Activated naive CD8-positive, alpha-beta T cell treated with anti-CD3 and anti-CD28 coated beads, Interleukin-2, amount 50 U/mL, for 24 hours (primary cell): ENCODE results near the gene C2CD4D.

Source experiments
- ATAC-seq: fragments of 150-1000 bp; cut with Tn5 transposase; one replicate; pipeline ENCODE4 v1.10.0; 2021
- DNase-seq: peaks from one replicate; pipeline ENCODE4 v3.0.0; 2021
- H3K27ac Mint-ChIP-seq: one replicate; pipeline ENCODE4 v1.8.0; 2021; ENCODE audit warnings: mild to moderate bottlenecking, mixed read lengths
- H3K27me3 Mint-ChIP-seq: one replicate; pipeline ENCODE4 v1.8.0; 2021; ENCODE audit warnings: mixed read lengths
- H3K36me3 Mint-ChIP-seq: one replicate; pipeline ENCODE4 v1.8.0; 2021; ENCODE audit warnings: low read depth, mixed read lengths
- H3K4me1 Mint-ChIP-seq: one replicate; pipeline ENCODE4 v1.8.0; 2021; ENCODE audit warnings: mixed read lengths
- H3K4me3 Mint-ChIP-seq: one replicate; pipeline ENCODE4 v1.8.0; 2021; ENCODE audit warnings: mild to moderate bottlenecking, moderate library complexity, mixed read lengths
- H3K9me3 Mint-ChIP-seq: one replicate; pipeline ENCODE4 v1.8.0; 2021; ENCODE audit warnings: mixed read lengths

The C2CD4D gene

GRCh38 chr1:151805066-151805820 lies 34.4 kb downstream of the C2CD4D start, which contains the start of gene LINGO4:
Gene LINGO4, minus strand, starts transcription at chr1:151805419. Its CDS starts 2,715 bp downstream, at chr1:151802704.
- H3K4me3 Mint-ChIP-seq: no peak within 1 kb of the TSS
- peaks cover 4% of the 10 kb centered on the region for H3K4me1 Mint-ChIP-seq
- H3K27ac Mint-ChIP-seq: no peak within 1 kb of the TSS
- H3K9me3 Mint-ChIP-seq: no peaks in the 10 kb centered on the region
- DNase-seq: no peak
- no peaks in the 10 kb centered on the region for H3K27me3 Mint-ChIP-seq
- no peaks in the 10 kb centered on the region for H3K36me3 Mint-ChIP-seq
- ATAC-seq: no peak

GRCh38 chr1:151803915-151804314 lies 35.7 kb downstream of the C2CD4D start:
- H3K27ac Mint-ChIP-seq: no peak overlapping the region
- H3K36me3 Mint-ChIP-seq: no peaks in the 10 kb centered on the region
- no peak overlapping the region for H3K4me3 Mint-ChIP-seq
- H3K4me1 Mint-ChIP-seq: peaks cover 8% of the 10 kb centered on the region
- H3K9me3 Mint-ChIP-seq: no peaks in the 10 kb centered on the region
- DNase-seq (no peak), ATAC-seq (no peak)
- H3K27me3 Mint-ChIP-seq: peaks cover 4% of the 10 kb centered on the region

GRCh38 chr1:151803164-151803563 lies 36.5 kb downstream of the C2CD4D start:
- Mint-ChIP-seq H3K36me3 (no peaks in the 10 kb centered on the region), H3K27me3 (peaks cover 4% of the 10 kb centered on the region), H3K4me1 (peaks cover 8% of the 10 kb centered on the region), H3K9me3 (no peaks in the 10 kb centered on the region), H3K27ac (no peak overlapping the region), H3K4me3 (no peak overlapping the region)
- DNase-seq (no peak), ATAC-seq (no peak)

- Mint-ChIP-seq H3K27ac (no peak overlapping the region), H3K9me3 (no peaks in the 10 kb centered on the region), H3K4me3 (no peak overlapping the region), H3K36me3 (no peaks in the 10 kb centered on the region), H3K4me1 (peaks cover 8% of the 10 kb centered on the region), H3K27me3 (peaks cover 4% of the 10 kb centered on the region)
- DNase-seq (no peak), ATAC-seq (no peak)
Observed at GRCh38 chr1:151802372-151802771, 37.2 kb downstream of the C2CD4D start.

- no peak overlapping the region for H3K4me3 Mint-ChIP-seq
- no peak overlapping the region for H3K27ac Mint-ChIP-seq
Observed at GRCh38 chr1:151801846-151802245, 37.8 kb downstream of the C2CD4D start.

GRCh38 chr1:151801310-151801820 lies 38.3 kb downstream of the C2CD4D start:
- Mint-ChIP-seq H3K9me3 (no peaks in the 10 kb centered on the region), H3K27me3 (peaks cover 4% of the 10 kb centered on the region), H3K36me3 (no peaks in the 10 kb centered on the region), H3K4me1 (peaks cover 8% of the 10 kb centered on the region), H3K4me3 (no peak overlapping the region), H3K27ac (no peak overlapping the region)
- DNase-seq (no peak), ATAC-seq (no peak)

More at GRCh38 chr1:151801846-151802245, 37.8 kb downstream of the C2CD4D start:
- H3K36me3 Mint-ChIP-seq: no peaks in the 10 kb centered on the region
- DNase-seq (no peak), ATAC-seq (no peak)
- no peaks in the 10 kb centered on the region for H3K9me3 Mint-ChIP-seq
- H3K4me1 Mint-ChIP-seq: peaks cover 8% of the 10 kb centered on the region
- peaks cover 4% of the 10 kb centered on the region for H3K27me3 Mint-ChIP-seq

GRCh38 chr1:151800830-151801229 lies 38.8 kb downstream of the C2CD4D start:
- H3K36me3 Mint-ChIP-seq: no peaks in the 10 kb centered on the region
- H3K27ac Mint-ChIP-seq: no peak overlapping the region
- peaks cover 8% of the 10 kb centered on the region for H3K4me1 Mint-ChIP-seq
- no peak for DNase-seq
- H3K4me3 Mint-ChIP-seq: no peak overlapping the region
- no peaks in the 10 kb centered on the region for H3K9me3 Mint-ChIP-seq
- peaks cover 4% of the 10 kb centered on the region for H3K27me3 Mint-ChIP-seq
- ATAC-seq: no peak

- no peaks in the 10 kb centered on the region for H3K36me3 Mint-ChIP-seq
- H3K27me3 Mint-ChIP-seq: peaks cover 4% of the 10 kb centered on the region
- H3K4me3 Mint-ChIP-seq: no peak overlapping the region
- H3K27ac Mint-ChIP-seq: no peak overlapping the region
- H3K9me3 Mint-ChIP-seq: no peaks in the 10 kb centered on the region
- DNase-seq (no peak), ATAC-seq (no peak)
- H3K4me1 Mint-ChIP-seq: peaks cover 8% of the 10 kb centered on the region
Observed at GRCh38 chr1:151799179-151800022, 40.2 kb downstream of the C2CD4D start.

GRCh38 chr1:151798571-151798970 lies 41.0 kb downstream of the C2CD4D start:
- Mint-ChIP-seq H3K4me1 (peaks cover 8% of the 10 kb centered on the region), H3K27ac (no peak overlapping the region), H3K9me3 (no peaks in the 10 kb centered on the region), H3K27me3 (peaks cover 4% of the 10 kb centered on the region), H3K4me3 (no peak overlapping the region), H3K36me3 (no peaks in the 10 kb centered on the region)
- DNase-seq (no peak), ATAC-seq (no peak)

- Mint-ChIP-seq H3K36me3 (peaks cover 8% of the 10 kb centered on the region), H3K27me3 (peaks cover 3% of the 10 kb centered on the region), H3K9me3 (no peaks in the 10 kb centered on the region), H3K27ac (peak overlapping the region; percentile 98), H3K4me1 (peaks cover 27% of the 10 kb centered on the region), H3K4me3 (peak overlapping the region; percentile 100)
- ATAC-seq (no peak), DNase-seq (peak; percentile 25)
Observed at GRCh38 chr1:151790940-151791651, 48.5 kb downstream of the C2CD4D start.

GRCh38 chr1:151790071-151790939 lies 49.3 kb downstream of the C2CD4D start, which contains the start of gene TDRKH:
Gene TDRKH, minus strand, starts transcription at chr1:151790500. Its CDS starts 7,478 bp downstream, at chr1:151783022.
- no peaks in the 10 kb centered on the region for H3K9me3 Mint-ChIP-seq
- ATAC-seq: peak; percentile 99
- peaks cover 3% of the 10 kb centered on the region for H3K27me3 Mint-ChIP-seq
- peaks cover 8% of the 10 kb centered on the region for H3K36me3 Mint-ChIP-seq
- H3K4me1 Mint-ChIP-seq: peaks cover 27% of the 10 kb centered on the region
- peak within 1 kb of the TSS; percentile 100 for H3K4me3 Mint-ChIP-seq
- peak; percentile 98 for DNase-seq
- H3K27ac Mint-ChIP-seq: peak within 1 kb of the TSS; percentile 98
